GM20000 (cell line): ENCODE measurements around the gene MED14.

ENCODE experiments used
- DNase-seq: peaks from one replicate; pipeline ENCODE4 v3.0.0; 2012; ENCODE audit warnings: low spot score
- CTCF ChIP-seq: IDR thresholded peaks from 2 replicates; pipeline ENCODE4 v1.5.1; 2012; ENCODE audit warnings: mild to moderate bottlenecking, control low read depth; ENCODE audit errors: extremely low read depth, missing control alignments

The MED14 gene

GRCh38 chrX:40687169-40687568 lies 48.2 kb downstream of the MED14 start:
- TF ChIP-seq CTCF: no peak

GRCh38 chrX:40685362-40685918 lies 49.9 kb downstream of the MED14 start:
- TF ChIP-seq CTCF: no peak
- no peak for DNase-seq

More at GRCh38 chrX:40687169-40687568, 48.2 kb downstream of the MED14 start:
- no peak for DNase-seq

GRCh38 chrX:40684092-40684491 lies 51.2 kb downstream of the MED14 start:
- DNase-seq: no peak
- TF ChIP-seq CTCF: no peak

GRCh38 chrX:40683245-40683644 lies 52.1 kb downstream of the MED14 start:
- no peak for TF ChIP-seq CTCF

GRCh38 chrX:40671126-40671525 lies 64.2 kb downstream of the MED14 start:
- no peak for TF ChIP-seq CTCF
- no peak for DNase-seq

More at GRCh38 chrX:40683245-40683644, 52.1 kb downstream of the MED14 start:
- DNase-seq: no peak

- no peak for DNase-seq
- no peak for TF ChIP-seq CTCF
Observed at GRCh38 chrX:40663880-40664630, 71.3 kb downstream of the MED14 start.

- DNase-seq: no peak
- no peak for TF ChIP-seq CTCF
Observed at GRCh38 chrX:40663078-40663740, 72.1 kb downstream of the MED14 start.
